ENCODE results near the gene RPS15.

Gene RPS15

DNA sequence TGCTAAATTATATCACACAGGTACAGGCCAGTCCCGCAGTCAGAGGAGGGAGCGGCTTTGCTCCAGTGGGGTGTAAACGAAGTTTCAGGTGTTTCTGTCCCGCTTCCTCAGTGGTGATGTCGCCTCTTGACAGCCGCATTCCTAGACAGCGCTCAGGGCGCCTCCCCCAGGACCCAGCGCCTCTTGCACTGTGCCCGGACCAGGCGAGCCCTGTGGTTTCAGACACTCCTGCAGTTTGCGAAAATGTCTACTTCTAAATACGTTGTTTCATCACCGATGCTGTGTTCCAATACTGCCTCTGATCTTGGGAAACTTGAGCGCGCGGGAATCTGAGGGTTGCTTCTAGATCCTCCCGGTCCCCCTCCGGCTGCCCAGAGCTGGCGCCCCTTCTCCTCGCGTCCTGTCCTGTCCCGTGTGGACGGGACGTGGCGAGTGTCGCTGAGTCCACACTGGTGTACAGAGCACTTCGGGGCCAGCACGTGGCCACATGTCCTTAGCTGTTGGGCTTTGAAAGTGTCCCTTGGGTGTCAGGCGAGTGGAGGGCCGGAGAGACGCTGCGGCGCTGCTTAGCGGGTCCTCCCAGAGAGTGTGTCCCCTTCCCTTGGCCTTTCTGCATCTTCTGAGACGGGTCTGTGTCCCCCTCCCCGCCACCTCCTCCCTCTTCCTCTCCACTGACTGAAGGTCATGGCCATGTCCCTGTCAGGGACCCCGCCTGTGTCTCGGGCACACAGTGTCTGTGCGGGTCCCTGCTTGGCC lies 14.6 kb upstream of the RPS15 start:
- H3K27ac ChIP-seq, result no peak overlapping the region
- TF ChIP-seq, protein P1, sequence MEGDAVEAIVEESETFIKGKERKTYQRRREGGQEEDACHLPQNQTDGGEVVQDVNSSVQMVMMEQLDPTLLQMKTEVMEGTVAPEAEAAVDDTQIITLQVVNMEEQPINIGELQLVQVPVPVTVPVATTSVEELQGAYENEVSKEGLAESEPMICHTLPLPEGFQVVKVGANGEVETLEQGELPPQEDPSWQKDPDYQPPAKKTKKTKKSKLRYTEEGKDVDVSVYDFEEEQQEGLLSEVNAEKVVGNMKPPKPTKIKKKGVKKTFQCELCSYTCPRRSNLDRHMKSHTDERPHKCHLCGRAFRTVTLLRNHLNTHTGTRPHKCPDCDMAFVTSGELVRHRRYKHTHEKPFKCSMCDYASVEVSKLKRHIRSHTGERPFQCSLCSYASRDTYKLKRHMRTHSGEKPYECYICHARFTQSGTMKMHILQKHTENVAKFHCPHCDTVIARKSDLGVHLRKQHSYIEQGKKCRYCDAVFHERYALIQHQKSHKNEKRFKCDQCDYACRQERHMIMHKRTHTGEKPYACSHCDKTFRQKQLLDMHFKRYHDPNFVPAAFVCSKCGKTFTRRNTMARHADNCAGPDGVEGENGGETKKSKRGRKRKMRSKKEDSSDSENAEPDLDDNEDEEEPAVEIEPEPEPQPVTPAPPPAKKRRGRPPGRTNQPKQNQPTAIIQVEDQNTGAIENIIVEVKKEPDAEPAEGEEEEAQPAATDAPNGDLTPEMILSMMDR (conservative IDR thresholded peaks at IDR 0.05), result no peak
- TF ChIP-seq ZFX (IDR thresholded peaks at IDR 0.05), result no peak

- H3K27ac ChIP-seq, result no peak overlapping the region
- TF ChIP-seq ZFX (IDR thresholded peaks at IDR 0.05), result no peak
- TF ChIP-seq, protein P1 (conservative IDR thresholded peaks at IDR 0.05), result no peak
These were observed 13.8 kb upstream of the RPS15 start for GRCh38 chr19:1424192-1424955.

- H3K27ac ChIP-seq, result no peak overlapping the region
- TF ChIP-seq, protein P1 (conservative IDR thresholded peaks at IDR 0.05), result no peak
- TF ChIP-seq ZFX (IDR thresholded peaks at IDR 0.05), result no peak
These were observed 12.9 kb upstream of the RPS15 start for GRCh38 chr19:1425102-1425837.

- no peak overlapping the region for H3K27ac ChIP-seq
- TF ChIP-seq ZFX (IDR thresholded peaks at IDR 0.05), result no peak
- TF ChIP-seq, protein P1 (conservative IDR thresholded peaks at IDR 0.05), result no peak
These were observed 12.3 kb upstream of the RPS15 start for GRCh38 chr19:1425902-1426301.

DNA sequence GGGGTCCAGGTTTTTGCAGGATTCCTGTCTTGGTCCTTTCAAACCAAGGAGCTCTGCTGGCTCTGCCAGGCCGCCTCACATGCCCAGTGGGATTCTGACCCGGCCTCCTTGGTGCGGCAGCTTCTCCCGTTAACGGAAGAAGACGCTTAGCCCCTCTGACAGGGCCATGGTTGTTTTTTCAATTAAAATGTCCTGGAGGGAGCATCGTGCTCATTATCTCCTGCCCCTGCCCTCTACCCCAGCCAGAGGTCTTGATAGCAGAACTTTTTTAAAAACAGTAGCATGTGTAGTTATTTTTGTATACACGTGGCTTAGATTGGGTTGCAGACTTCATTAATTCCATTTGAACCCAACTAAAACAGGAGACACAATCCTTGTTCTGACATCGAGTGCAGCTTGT lies 11.5 kb upstream of the RPS15 start:
- H3K27ac ChIP-seq, result no peak overlapping the region
- TF ChIP-seq, protein P1 (conservative IDR thresholded peaks at IDR 0.05), result no peak
- no peak for TF ChIP-seq ZFX (IDR thresholded peaks at IDR 0.05)

DNA sequence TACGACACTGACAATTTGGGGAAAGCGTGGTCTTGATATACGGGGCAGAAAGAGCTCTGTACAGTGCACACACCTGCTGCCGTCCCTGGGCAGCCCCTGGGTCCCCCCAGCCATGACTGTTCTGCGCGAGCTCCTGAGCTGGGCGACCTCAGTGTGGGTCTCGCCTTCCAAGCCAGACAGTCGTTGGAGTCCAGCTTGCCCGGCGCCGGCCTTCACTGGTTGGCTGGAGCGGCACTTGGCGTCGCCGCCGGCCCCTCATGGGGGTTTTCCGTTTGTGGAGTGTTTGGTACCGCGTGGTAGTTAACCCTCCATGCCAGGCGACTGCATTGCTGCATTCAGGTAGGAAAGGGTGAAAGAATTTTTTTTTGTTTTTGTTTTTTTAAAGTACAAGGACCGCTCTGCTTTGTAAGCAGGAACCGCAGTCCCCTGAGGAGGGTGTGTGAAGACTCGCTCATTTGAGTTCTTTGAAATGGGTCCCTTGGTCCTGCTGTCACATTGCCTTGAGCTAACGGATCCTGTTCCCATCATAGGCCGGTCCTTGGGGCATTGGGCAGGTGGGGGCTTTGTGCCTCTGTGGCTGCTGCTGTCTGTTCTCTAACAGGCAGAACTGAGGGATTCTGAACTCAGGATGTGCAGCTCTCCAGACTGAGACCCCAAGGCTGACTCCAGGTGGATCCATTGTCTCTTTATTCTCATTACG lies 10.8 kb upstream of the RPS15 start:
- TF ChIP-seq, protein P1 (conservative IDR thresholded peaks at IDR 0.05), result no peak
- no peak for TF ChIP-seq ZFX (IDR thresholded peaks at IDR 0.05)
- no peak overlapping the region for H3K27ac ChIP-seq
